Thyroid gland (tissue), 4 donors: ENCODE results near the gene PDZD2.

Experiments used
- CTCF ChIP-seq, 6 experiments: fragments of 200-600 bp in 3 of 6; fragments of 450-650 bp in 3 of 6; sonication (generic) in 3 of 6; IDR thresholded peaks; one replicate each; pipeline ENCODE4 v1.5.1; 2016 to 2019; ENCODE audit warnings: antibody characterized with exemption in 6 of 6, mild to moderate bottlenecking in 2 of 6, inconsistent platforms in 1 of 6, moderate library complexity in 1 of 6
- POLR2A ChIP-seq, 2 donors: fragments of 450-650 bp; IDR thresholded peaks; one replicate each; pipeline ENCODE4 v1.6.1; 2017; ENCODE audit warnings: antibody characterized with exemption in 2 of 2, mild to moderate bottlenecking in 2 of 2, moderate library complexity in 1 of 2

GRCh38 chr5:31748458-31749172, 109.7 kb downstream of the PDZD2 start:
- TF ChIP-seq CTCF (IDR thresholded peaks at IDR 0.05) (no peak), POLR2A (IDR thresholded peaks at IDR 0.05) (no peak)
